IMR-90 (cell line): ENCODE results near the gene TANC2. TPM values are rescaled to one million over a fixed set of nuclear protein-coding genes. Genes with fewer than 3 reads are reported as not detected.
A peak's percentile ranks its signal among the peaks of the same experiment; 100 is the strongest.

ENCODE experiments used
- ATAC-seq: fragments of 200-7000 bp; cut with Tn5 transposase; 2 replicates; pipeline ENCODE4 v1.9.1; 2020; ENCODE audit warnings: low read depth, mild to moderate bottlenecking, moderate library complexity
- BruUV-seq: library from RNA; stranded (reverse); fragments of 400-500 nt; replicated peaks from 2 replicates; lab custom pipeline; 2021; lab: Mats Ljungman, UMichigan
- CTCF ChIA-PET: fragments of 300-600 bp; formaldehyde crosslinking; extraction: SDS; loops from one replicate; lab custom pipeline; 2021; ENCODE audit warnings: antibody characterized with exemption; lab: Yijun Ruan, JAX
- POLR2A ChIA-PET: fragments of 300-600 bp; sonication (Branson Sonifier 250); formaldehyde crosslinking; loops from one replicate; lab custom pipeline; 2022; ENCODE audit warnings: antibody characterized with exemption; ENCODE audit not compliant: unreplicated experiment; lab: Charles Lee
- DNase-seq: peaks from one replicate; pipeline ENCODE4 v3.0.0; 2013
- H2AFZ ChIP-seq: replicated peaks from 2 replicates; pipeline ENCODE3; 2013; ENCODE audit warnings: low read length, mild to moderate bottlenecking; ENCODE audit not compliant: poor library complexity
- H2AK5ac ChIP-seq: 2 replicates; pipeline ENCODE4 v1.6.1; 2013; ENCODE audit warnings: low read depth, low read length, inconsistent platforms
- H2AK9ac ChIP-seq: replicated peaks from 2 replicates; pipeline ENCODE3; 2013; ENCODE audit warnings: mild to moderate bottlenecking, low read depth, low read length, moderate library complexity; ENCODE audit not compliant: poor library complexity
- H2BK120ac ChIP-seq: 2 replicates; pipeline ENCODE4 v1.6.1; 2013; ENCODE audit warnings: low read depth, low read length, inconsistent platforms
- H2BK15ac ChIP-seq: 3 replicates; pipeline ENCODE4 v1.6.1; 2013; ENCODE audit warnings: low read depth, low read length, inconsistent platforms
- H2BK20ac ChIP-seq: 2 replicates; pipeline ENCODE4 v1.6.1; 2013; ENCODE audit warnings: low read depth, mild to moderate bottlenecking, inconsistent platforms, low read length, moderate library complexity
- H2BK5ac ChIP-seq: 2 replicates; pipeline ENCODE4 v1.6.1; 2013; ENCODE audit warnings: mild to moderate bottlenecking, low read depth, low read length, inconsistent platforms; ENCODE audit not compliant: poor library complexity, severe bottlenecking
- H3K14ac ChIP-seq: replicated peaks from 2 replicates; pipeline ENCODE4 v1.6.1; 2013; ENCODE audit warnings: low read depth, low read length, inconsistent platforms
- H3K18ac ChIP-seq: 2 replicates; pipeline ENCODE4 v1.6.1; 2013; ENCODE audit warnings: low read depth, low read length, control low read depth
- H3K23ac ChIP-seq: 2 replicates; pipeline ENCODE4 v1.6.1; 2013; ENCODE audit warnings: low read depth, low read length, inconsistent platforms
- H3K27ac ChIP-seq: 2 replicates; pipeline ENCODE4 v1.5.1; 2013; ENCODE audit warnings: mild to moderate bottlenecking, control low read depth, low read length; ENCODE audit not compliant: insufficient read depth
- H3K27me3 ChIP-seq: 2 replicates; pipeline ENCODE4 v1.6.1; 2013; ENCODE audit warnings: low read length; ENCODE audit not compliant: control insufficient read depth, insufficient read depth
- H3K36me3 ChIP-seq: 2 replicates; pipeline ENCODE4 v1.6.1; 2013; ENCODE audit warnings: low read length, mixed read lengths; ENCODE audit not compliant: control insufficient read depth, insufficient read depth
- H3K4ac ChIP-seq: 2 replicates; pipeline ENCODE4 v1.6.1; 2013; ENCODE audit warnings: low read depth, low read length, inconsistent platforms
- H3K4me1 ChIP-seq: 2 replicates; pipeline ENCODE4 v1.6.1; 2013; ENCODE audit warnings: low read length, mixed read lengths; ENCODE audit not compliant: control insufficient read depth, insufficient read depth
- H3K4me2 ChIP-seq: 2 replicates; pipeline ENCODE4 v1.6.1; 2013; ENCODE audit warnings: low read depth, mild to moderate bottlenecking, control low read depth, low read length, moderate library complexity
- H3K4me3 ChIP-seq: 2 replicates; pipeline ENCODE4 v1.5.1; 2013; ENCODE audit warnings: low read depth, mild to moderate bottlenecking, control low read depth, low read length, moderate library complexity; ENCODE audit not compliant: insufficient read depth
- H3K56ac ChIP-seq: 2 replicates; pipeline ENCODE4 v1.6.1; 2013; ENCODE audit warnings: low read length, inconsistent platforms; ENCODE audit not compliant: insufficient read depth; ENCODE audit errors: extremely low read depth
- H3K79me1 ChIP-seq, 2 experiments: 2 replicates each; pipeline ENCODE4 v1.6.1; 2013; ENCODE audit warnings: low read length in 2 of 2, inconsistent platforms in 1 of 2, low read depth in 1 of 2
- H3K9ac ChIP-seq: 2 replicates; pipeline ENCODE4 v1.6.1; 2013; ENCODE audit warnings: low read depth, low read length, control low read depth
- H3K9me1 ChIP-seq: 2 replicates; pipeline ENCODE4 v1.6.1; 2013; ENCODE audit warnings: low read length, inconsistent platforms; ENCODE audit not compliant: insufficient read depth
- H3K9me3 ChIP-seq: 2 replicates; pipeline ENCODE4 v1.6.1; 2013; ENCODE audit warnings: low read length; ENCODE audit not compliant: control insufficient read depth, insufficient read depth
- H4K20me1 ChIP-seq: 2 replicates; pipeline ENCODE4 v1.6.1; 2013; ENCODE audit warnings: low read length, inconsistent platforms; ENCODE audit not compliant: insufficient read depth
- H4K5ac ChIP-seq: 2 replicates; pipeline ENCODE4 v1.6.1; 2013; ENCODE audit warnings: mild to moderate bottlenecking, low read depth, low read length, control low read depth
- H4K8ac ChIP-seq, 2 experiments: 2 replicates each; pipeline ENCODE4 v1.6.1; 2013; ENCODE audit warnings: low read depth in 2 of 2, low read length in 2 of 2, control low read depth in 1 of 2, inconsistent platforms in 1 of 2
- H4K91ac ChIP-seq: 2 replicates; pipeline ENCODE4 v1.6.1; 2013; ENCODE audit warnings: low read depth, low read length, inconsistent platforms; ENCODE audit not compliant: insufficient read depth
- BHLHE40 ChIP-seq: fragments of 150-350 bp; IDR thresholded peaks from 2 replicates; pipeline ENCODE4 v1.6.1; 2016; ENCODE audit warnings: mild to moderate bottlenecking, low read depth, low read length
- CEBPB ChIP-seq: IDR thresholded peaks from 2 replicates; pipeline ENCODE4 v1.6.1; 2012; ENCODE audit warnings: low read depth, low read length, improper control_type of control experiment
- CHD1 ChIP-seq: IDR thresholded peaks from 2 replicates; pipeline ENCODE4 v1.6.1; 2012; ENCODE audit warnings: low read depth, low read length, improper control_type of control experiment
- CTCF ChIP-seq: conservative IDR thresholded peaks from 2 replicates; pipeline ENCODE4 v1.5.1; 2012; ENCODE audit warnings: mild to moderate bottlenecking, low read depth, low read length, improper control_type of control experiment
- ELK1 ChIP-seq: fragments of 150-350 bp; IDR thresholded peaks from 2 replicates; pipeline ENCODE4 v1.6.1; 2016; ENCODE audit warnings: low read depth, mild to moderate bottlenecking, low read length, moderate library complexity, borderline replicate concordance
- FOS ChIP-seq: fragments of 150-350 bp; IDR thresholded peaks from 2 replicates; pipeline ENCODE4 v1.6.1; 2016; ENCODE audit warnings: low read depth, low read length
- MAFK ChIP-seq: IDR thresholded peaks from 2 replicates; pipeline ENCODE4 v1.6.1; 2012; ENCODE audit warnings: low read depth, low read length, improper control_type of control experiment
- MAZ ChIP-seq: IDR thresholded peaks from 2 replicates; pipeline ENCODE4 v1.6.1; 2012; ENCODE audit warnings: low read depth, mild to moderate bottlenecking, low read length, improper control_type of control experiment, moderate library complexity, borderline replicate concordance
- MXI1 ChIP-seq: IDR thresholded peaks from 2 replicates; pipeline ENCODE4 v1.6.1; 2012; ENCODE audit warnings: low read depth, mild to moderate bottlenecking, low read length, moderate library complexity, borderline replicate concordance
- NFE2L2 ChIP-seq: fragments of 150-350 bp; IDR thresholded peaks from 2 replicates; pipeline ENCODE4 v1.6.1; 2016; ENCODE audit warnings: low read depth, mild to moderate bottlenecking, low read length
- POLR2A ChIP-seq: IDR thresholded peaks from 2 replicates; pipeline ENCODE4 v1.6.1; 2012; ENCODE audit warnings: mild to moderate bottlenecking, low read depth, low read length
- RAD21 ChIP-seq: IDR thresholded peaks from 2 replicates; pipeline ENCODE4 v1.6.1; 2012; ENCODE audit warnings: low read length, improper control_type of control experiment
- RCOR1 ChIP-seq: IDR thresholded peaks from 2 replicates; pipeline ENCODE4 v1.6.1; 2012; ENCODE audit warnings: mild to moderate bottlenecking, low read length, improper control_type of control experiment; ENCODE audit not compliant: insufficient replicate concordance
- RFX5 ChIP-seq: IDR thresholded peaks from 2 replicates; pipeline ENCODE4 v1.8.0; 2012; ENCODE audit warnings: low read depth, mild to moderate bottlenecking, low read length, moderate library complexity
- SMC3 ChIP-seq: fragments of 150-350 bp; IDR thresholded peaks from 2 replicates; pipeline ENCODE4 v1.6.1; 2016; ENCODE audit warnings: low read depth, mild to moderate bottlenecking, antibody characterized with exemption, low read length, moderate library complexity
- USF2 ChIP-seq: fragments of 150-350 bp; IDR thresholded peaks from 2 replicates; pipeline ENCODE4 v1.6.1; 2017; ENCODE audit warnings: mild to moderate bottlenecking, antibody characterized with exemption, low read length, low read depth
- WGBS, 2 experiments: methylation state at CpG; one replicate each; pipeline versions ENCODE4 v1.1.5 to v1.1.7; 2013; ENCODE audit warnings: missing lambda C conversion rate in 2 of 2; ENCODE audit not compliant: insufficient read length in 1 of 2; ENCODE audit errors: extremely low coverage in 2 of 2; 5-methylcytosine and 5-hydroxymethylcytosine counted together
- dilution Hi-C: fragments of 300-500 bp; cut with HindIII; formaldehyde crosslinking; loops from one replicate; pipeline ENCODE4 v1.14.3; 2018; ENCODE audit warnings: low sequenced_read_pairs; ENCODE audit not compliant: unreplicated experiment
- in situ Hi-C: fragments of 300-500 bp; cut with MboI; formaldehyde crosslinking; loops from 3 replicates; pipeline ENCODE4 v1.14.3; 2019; ENCODE audit warnings: low sequenced_read_pairs, inconsistent platforms, mixed read lengths
- intact Hi-C: fragments of 100-400 bp; cut with micrococcal nuclease; formaldehyde crosslinking; loops from 2 replicates; pipeline ENCODE4 v1.10.0; 2022
- polyA plus RNA-seq, 3 experiments: library from polyadenylated mRNA; depleted of rRNA; stranded (reverse); fragments of >200 nt; gene quantifications; 2 replicates each; pipeline ENCODE4 v1.2.3, GENCODE V29; 2012; ENCODE audit warnings: low replicate concordance in 1 of 3
- total RNA-seq: library from RNA; depleted of rRNA; stranded (reverse); fragments of >200 nt; gene quantifications from 2 replicates; pipeline ENCODE4 v1.2.3, GENCODE V29; 2012

The TANC2 gene
- total and polyA plus RNA-seq, 2 of the 4 experiments (the other 2 are of a cell fraction) = 20.6 to 41.4 TPM

- Histone ChIP-seq H2BK5ac (no peak overlapping the region), H3K27ac (no peak overlapping the region), H2AK9ac (no peak overlapping the region), H3K4me1 (no peaks in the 10 kb centered on the region; the same call in 1 of the 2 replicates), H2BK120ac (no peak overlapping the region), H3K27me3 (no peaks in the 10 kb centered on the region), H2AFZ (no peak overlapping the region), H3K9ac (no peak overlapping the region), H2BK20ac (no peak overlapping the region), H4K8ac (no peak overlapping the region), H3K9me3 (peaks cover 2% of the 10 kb centered on the region; the same call in 1 of the 2 replicates), H3K14ac (no peak overlapping the region), H3K56ac (no peak overlapping the region), H4K20me1 (peaks cover 21% of the 10 kb centered on the region), H3K23ac (no peak overlapping the region), H4K91ac (no peak overlapping the region), H3K4me3 (no peak overlapping the region), H3K4me2 (no peak overlapping the region), H3K36me3 (peaks cover 3% of the 10 kb centered on the region), H2AK5ac (no peak overlapping the region), H3K4ac (no peak overlapping the region), H2BK15ac (no peak overlapping the region), H3K79me1 (peaks cover 24 to 60% of the 10 kb centered on the region in 2 experiments), H3K18ac (no peak overlapping the region), H3K9me1 (no peaks in the 10 kb centered on the region), H4K5ac (no peak overlapping the region)
- CTCF ChIA-PET = no interaction called here
- TF ChIP-seq USF2 (no peak), FOS (no peak), MAFK (no peak), CHD1 (no peak), NFE2L2 (no peak), RAD21 (no peak), RCOR1 (no peak), SMC3 (no peak), ELK1 (no peak), RFX5 (no peak), CTCF (no peak), CEBPB (no peak), MAZ (no peak), MXI1 (no peak), BHLHE40 (no peak), POLR2A (no peak)
- no TSS peak for BruUV-seq
- ATAC-seq (peak; percentile 67), DNase-seq (peak; percentile 31)
- intact Hi-C loops = no loop called here
- no CpG with 5 or more reads among the region's 4 CpGs for WGBS, 2 experiments
- in situ Hi-C loops = no loop called here
- POLR2A ChIA-PET = no interaction called here
- dilution Hi-C loops = no loop called here
Measured at GRCh38 chr17:63015824-63016223, 49.8 kb downstream of the TANC2 start.
